Activated CD8-positive, alpha-beta memory T cell treated with anti-CD3 and anti-CD28 coated beads, Interleukin-2, amount 10 ng/mL, durations not matched to agents 7 days and 5 days (primary cell): Measurements from ENCODE around the gene MSRB1. TPM values are rescaled to one million over a fixed set of nuclear protein-coding genes. Genes with fewer than 3 reads are reported as not detected.

ENCODE experiments used
- ATAC-seq: fragments of 150-1000 bp; cut with Tn5 transposase; one replicate; pipeline ENCODE4 v1.10.0; 2021; ENCODE audit warnings: moderate library complexity
- CTCF ChIA-PET: fragments of 350-600 bp; sonication (Branson Sonifier 250); formaldehyde crosslinking; loops from one replicate; lab custom pipeline; 2021; ENCODE audit warnings: antibody characterized with exemption; lab: Charles Lee
- DNase-seq: peaks from one replicate; pipeline ENCODE4 v3.0.0-alpha.2; 2020
- H3K27ac Mint-ChIP-seq: one replicate; pipeline ENCODE4 v1.8.0; 2021; ENCODE audit warnings: mild to moderate bottlenecking, mixed read lengths
- H3K27me3 Mint-ChIP-seq: one replicate; pipeline ENCODE4 v1.8.0; 2021; ENCODE audit warnings: mixed read lengths
- H3K36me3 Mint-ChIP-seq: one replicate; pipeline ENCODE4 v1.8.0; 2021; ENCODE audit warnings: mild to moderate bottlenecking, mixed read lengths
- H3K4me1 Mint-ChIP-seq: one replicate; pipeline ENCODE4 v1.8.0; 2021; ENCODE audit warnings: mixed read lengths
- H3K4me3 Mint-ChIP-seq: one replicate; pipeline ENCODE4 v1.8.0; 2021; ENCODE audit warnings: mild to moderate bottlenecking, moderate library complexity, mixed read lengths
- H3K9me3 Mint-ChIP-seq: one replicate; pipeline ENCODE4 v1.8.0; 2022; ENCODE audit warnings: low read depth, mixed read lengths
- total RNA-seq, 2 experiments: library from RNA; stranded (reverse); gene quantifications; one replicate each; pipeline ENCODE4 v1.2.3, GENCODE V29; 2021

Gene MSRB1
- total RNA-seq, 2 experiments from 2014 or later: 14.5 to 19.8 TPM

DNA sequence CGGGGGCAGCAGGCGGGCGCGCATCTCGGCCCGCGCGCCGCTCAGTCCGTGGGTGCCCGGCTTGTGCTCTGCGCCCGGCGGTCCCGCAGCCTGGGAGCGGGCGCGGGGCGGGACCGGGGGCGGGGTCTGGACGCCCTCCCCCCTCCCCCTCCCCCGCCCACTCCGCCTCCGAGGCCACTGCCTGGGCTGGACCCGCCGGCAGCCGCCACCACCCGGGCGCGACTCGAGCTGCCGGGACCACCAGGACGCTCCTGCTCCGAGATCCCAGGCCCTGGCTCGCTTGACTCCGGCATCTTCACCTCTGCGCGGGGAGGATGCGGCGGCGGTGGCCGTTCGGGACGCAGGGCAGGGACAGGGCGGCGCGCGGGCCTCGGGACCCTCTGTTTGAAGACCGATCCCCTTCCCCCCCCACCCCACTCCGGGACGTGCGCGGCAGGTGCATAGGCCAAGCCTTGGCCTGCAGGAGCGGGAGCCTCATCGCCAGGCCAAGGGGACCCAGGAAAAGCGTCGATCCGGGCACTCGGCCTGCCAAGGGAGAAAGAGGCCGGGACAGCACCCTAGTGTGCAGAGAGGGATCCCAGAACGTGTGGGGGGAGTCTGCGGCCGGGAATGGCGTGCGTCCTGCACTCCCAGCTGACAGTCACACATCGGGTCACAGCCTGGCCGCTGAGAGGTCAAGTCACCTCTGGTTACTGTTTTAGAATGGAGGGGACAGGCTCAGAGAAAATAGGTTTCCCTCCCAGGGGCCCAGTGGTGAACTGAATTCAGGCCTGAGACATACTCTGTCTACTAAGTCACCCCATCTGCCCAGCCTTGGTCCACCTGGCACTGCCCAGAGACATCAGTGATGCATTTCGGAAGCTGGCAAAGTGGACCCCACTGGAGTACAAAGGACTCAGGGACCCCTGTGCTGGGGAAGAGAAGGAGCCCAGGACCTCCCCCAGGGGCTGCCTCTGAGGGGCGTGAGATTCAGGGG lies 24.4 kb downstream of the MSRB1 start, which contains the start of gene HS3ST6:
HS3ST6 (minus strand) TSS at position 65 of the 976 bp plus-strand sequence. CDS start 92 bp downstream, outside the sequence.
- no peaks in the 10 kb centered on the region for H3K36me3 Mint-ChIP-seq
- CTCF ChIA-PET: no interaction called here
- peaks cover 77% of the 10 kb centered on the region for H3K27me3 Mint-ChIP-seq
- DNase-seq (no peak), ATAC-seq (no peak)
- no peak within 1 kb of the TSS for H3K4me3 Mint-ChIP-seq
- H3K27ac Mint-ChIP-seq: no peak within 1 kb of the TSS
- H3K4me1 Mint-ChIP-seq: no peaks in the 10 kb centered on the region
- H3K9me3 Mint-ChIP-seq: no peaks in the 10 kb centered on the region

DNA sequence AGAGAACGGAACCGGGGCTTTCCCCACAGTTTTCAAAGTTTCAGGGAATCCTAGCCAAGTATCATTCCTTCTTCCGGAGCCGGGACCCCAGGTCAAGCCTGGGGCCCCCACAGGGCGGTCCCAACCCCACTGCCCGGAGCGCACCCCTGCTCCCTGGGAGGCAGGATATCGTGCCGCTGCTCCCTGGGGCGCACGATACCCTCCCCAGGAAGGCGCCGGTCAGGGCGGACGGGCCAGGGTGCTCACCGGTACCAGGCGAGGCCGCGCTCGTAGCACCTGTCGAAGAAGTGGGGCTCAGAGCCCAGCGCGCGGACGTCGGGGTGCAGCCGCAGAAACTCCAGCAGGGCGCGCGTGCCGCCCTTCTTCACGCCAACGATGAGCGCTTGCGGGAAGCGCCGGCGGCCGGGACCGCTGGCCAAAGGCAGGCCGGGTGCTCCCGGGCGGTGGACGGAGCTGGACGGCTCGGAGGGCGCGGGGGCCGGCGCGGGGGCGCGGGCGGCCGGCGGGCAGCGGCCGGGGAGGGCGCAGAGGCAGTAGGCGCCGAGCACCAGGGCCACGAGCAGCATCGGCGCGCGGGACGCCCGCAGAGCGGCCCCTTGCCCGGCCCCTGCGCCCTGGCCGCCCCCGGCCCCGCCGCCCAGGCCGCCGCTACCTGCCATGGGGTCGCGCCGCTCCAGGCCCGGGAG lies 25.2 kb downstream of the MSRB1 start:
- H3K27me3 Mint-ChIP-seq: peaks cover 69% of the 10 kb centered on the region
- CTCF ChIA-PET: interaction anchor here (1.4 kb wide), 1 partner anchor 11 kb away, joined by 4 read pairs; no protein-coding TSS in a partner anchor
- DNase-seq (no peak), ATAC-seq (no peak)
- H3K27ac Mint-ChIP-seq: no peak overlapping the region
- H3K36me3 Mint-ChIP-seq: no peaks in the 10 kb centered on the region
- H3K4me3 Mint-ChIP-seq: no peak overlapping the region
- H3K9me3 Mint-ChIP-seq: no peaks in the 10 kb centered on the region
- H3K4me1 Mint-ChIP-seq: no peaks in the 10 kb centered on the region

DNA sequence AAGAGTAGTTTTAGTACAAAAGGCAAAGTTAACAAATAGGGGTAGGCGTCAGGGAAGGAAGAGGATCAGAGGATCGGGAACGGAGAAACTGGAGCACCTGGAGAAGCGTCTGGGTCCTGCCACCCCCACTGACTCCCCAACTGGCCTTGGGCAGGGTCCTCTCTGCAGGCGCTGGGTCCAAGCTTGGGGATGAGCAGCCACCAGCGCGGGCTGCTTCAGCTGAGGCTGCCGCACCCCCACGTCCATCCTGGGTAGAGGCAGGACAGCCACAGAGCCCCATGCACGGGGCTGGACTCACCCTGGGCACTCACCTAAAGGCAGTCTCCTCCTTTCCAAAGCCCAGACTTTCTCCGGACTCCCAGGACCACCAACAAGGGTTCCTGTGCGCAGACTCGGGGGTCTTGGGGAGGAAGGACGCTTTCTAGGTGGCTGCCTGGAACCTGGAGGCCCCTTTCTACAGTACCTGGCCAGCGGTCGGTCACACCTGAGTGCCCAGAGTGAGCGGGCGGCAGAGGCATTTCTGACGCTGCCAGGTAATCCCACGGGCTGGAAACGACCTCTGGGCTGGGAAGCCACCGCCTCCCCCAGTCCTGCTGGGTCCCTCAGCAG lies 25.8 kb downstream of the MSRB1 start:
- Mint-ChIP-seq H3K9me3 (no peaks in the 10 kb centered on the region), H3K4me1 (no peaks in the 10 kb centered on the region), H3K27me3 (peaks cover 63% of the 10 kb centered on the region), H3K4me3 (no peak overlapping the region), H3K36me3 (no peaks in the 10 kb centered on the region), H3K27ac (no peak overlapping the region)
- CTCF ChIA-PET: interaction anchor here (1.4 kb wide), 1 partner anchor 12 kb away, joined by 4 read pairs; no protein-coding TSS in a partner anchor
- DNase-seq: no peak
- no peak for ATAC-seq

GRCh38 chr16:1916640-1916990 lies 26.4 kb downstream of the MSRB1 start:
- Mint-ChIP-seq H3K4me1 (no peaks in the 10 kb centered on the region), H3K27ac (no peak overlapping the region), H3K27me3 (peaks cover 61% of the 10 kb centered on the region), H3K9me3 (no peaks in the 10 kb centered on the region), H3K4me3 (no peak overlapping the region), H3K36me3 (no peaks in the 10 kb centered on the region)
- no peak for ATAC-seq
- DNase-seq: no peak
- CTCF ChIA-PET: interaction anchor here (1.4 kb wide), 1 partner anchor 13 kb away, joined by 4 read pairs; no protein-coding TSS in a partner anchor

- Mint-ChIP-seq H3K4me1 (no peaks in the 10 kb centered on the region), H3K27me3 (peaks cover 55% of the 10 kb centered on the region), H3K9me3 (no peaks in the 10 kb centered on the region), H3K27ac (no peak overlapping the region), H3K4me3 (no peak overlapping the region), H3K36me3 (no peaks in the 10 kb centered on the region)
- CTCF ChIA-PET: interaction anchor here (1.4 kb wide), 1 partner anchor 13 kb away, joined by 4 read pairs; no protein-coding TSS in a partner anchor
- no peak for DNase-seq
- no peak for ATAC-seq
Observed at GRCh38 chr16:1915732-1916639, 27.0 kb downstream of the MSRB1 start.

DNA sequence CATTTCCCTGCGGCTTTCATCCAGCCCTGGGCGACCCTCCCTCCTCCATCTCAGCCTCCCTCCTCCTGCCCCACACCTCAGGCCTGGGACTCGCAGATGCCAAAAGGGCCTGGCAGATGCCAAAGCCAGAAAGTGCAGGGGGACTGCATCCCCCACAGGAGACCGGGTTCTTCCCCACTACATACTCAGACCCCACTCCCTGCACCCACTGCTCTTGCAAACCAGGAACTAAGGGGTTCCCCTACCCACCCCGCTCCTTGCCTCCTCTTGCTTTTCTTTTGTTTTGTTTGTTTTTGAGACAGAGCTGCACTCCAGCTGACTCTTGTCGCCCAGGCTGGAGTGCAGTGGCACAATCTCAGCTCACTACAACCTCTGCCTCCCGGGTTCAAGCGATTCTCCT lies 28.0 kb downstream of the MSRB1 start:
- no peak overlapping the region for H3K27ac Mint-ChIP-seq
- no peak for ATAC-seq
- no peak overlapping the region for H3K4me3 Mint-ChIP-seq
- no peaks in the 10 kb centered on the region for H3K9me3 Mint-ChIP-seq
- H3K4me1 Mint-ChIP-seq: no peaks in the 10 kb centered on the region
- CTCF ChIA-PET: no interaction called here
- DNase-seq: no peak
- H3K36me3 Mint-ChIP-seq: no peaks in the 10 kb centered on the region
- peaks cover 46% of the 10 kb centered on the region for H3K27me3 Mint-ChIP-seq

- Mint-ChIP-seq H3K27me3 (peaks cover 39% of the 10 kb centered on the region), H3K4me1 (no peaks in the 10 kb centered on the region), H3K36me3 (no peaks in the 10 kb centered on the region), H3K4me3 (no peak overlapping the region), H3K9me3 (no peaks in the 10 kb centered on the region), H3K27ac (no peak overlapping the region)
- ATAC-seq (no peak), DNase-seq (no peak)
- CTCF ChIA-PET: no interaction called here
Observed at GRCh38 chr16:1914084-1914608, 28.9 kb downstream of the MSRB1 start.

DNA sequence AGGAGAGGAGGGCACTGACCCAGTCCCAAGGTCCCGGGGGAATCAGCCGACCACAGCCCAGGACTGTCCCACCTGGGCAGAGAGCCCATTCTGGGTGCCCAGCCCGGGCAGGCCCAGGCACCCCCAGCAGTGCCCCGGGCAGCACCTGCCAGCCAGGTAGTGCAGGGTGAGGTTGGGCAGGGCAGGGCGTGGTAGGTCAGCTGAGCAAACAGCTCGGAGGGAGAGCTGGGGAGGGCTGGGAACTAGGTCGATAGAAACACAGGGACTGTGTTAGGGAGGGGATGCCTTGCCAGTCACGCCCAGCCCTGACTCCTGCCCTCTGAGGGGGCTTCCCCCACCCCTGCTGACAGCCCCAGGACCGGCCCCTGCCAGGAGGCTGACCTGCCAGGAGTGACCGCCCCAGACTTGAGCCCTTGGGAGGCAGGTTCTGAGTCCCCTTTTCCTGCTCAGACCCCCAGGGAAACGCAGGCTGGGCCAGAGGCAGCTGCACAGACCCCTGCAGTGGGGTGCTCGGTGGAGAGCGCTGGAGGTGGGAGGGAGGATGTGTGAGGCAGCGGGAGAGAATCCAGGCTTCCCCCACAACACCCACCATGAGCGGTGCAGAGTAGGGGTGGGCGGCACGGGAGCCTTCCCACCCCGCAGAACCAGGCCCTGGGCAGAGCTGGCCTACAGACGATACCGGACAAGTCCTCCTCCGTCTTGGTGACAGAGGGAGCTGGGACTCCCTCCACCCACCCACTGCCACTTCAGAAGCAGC lies 29.5 kb downstream of the MSRB1 start:
- DNase-seq (no peak), ATAC-seq (no peak)
- no peak overlapping the region for H3K4me3 Mint-ChIP-seq
- CTCF ChIA-PET: no interaction called here
- H3K36me3 Mint-ChIP-seq: no peaks in the 10 kb centered on the region
- peaks cover 37% of the 10 kb centered on the region for H3K27me3 Mint-ChIP-seq
- no peak overlapping the region for H3K27ac Mint-ChIP-seq
- no peaks in the 10 kb centered on the region for H3K9me3 Mint-ChIP-seq
- H3K4me1 Mint-ChIP-seq: no peaks in the 10 kb centered on the region

- Mint-ChIP-seq H3K9me3 (no peaks in the 10 kb centered on the region), H3K4me3 (no peak overlapping the region), H3K27me3 (peaks cover 35% of the 10 kb centered on the region), H3K4me1 (no peaks in the 10 kb centered on the region), H3K36me3 (no peaks in the 10 kb centered on the region), H3K27ac (no peak overlapping the region)
- CTCF ChIA-PET: no interaction called here
- ATAC-seq (no peak), DNase-seq (no peak)
Observed at GRCh38 chr16:1912215-1912543, 30.8 kb downstream of the MSRB1 start.

DNA sequence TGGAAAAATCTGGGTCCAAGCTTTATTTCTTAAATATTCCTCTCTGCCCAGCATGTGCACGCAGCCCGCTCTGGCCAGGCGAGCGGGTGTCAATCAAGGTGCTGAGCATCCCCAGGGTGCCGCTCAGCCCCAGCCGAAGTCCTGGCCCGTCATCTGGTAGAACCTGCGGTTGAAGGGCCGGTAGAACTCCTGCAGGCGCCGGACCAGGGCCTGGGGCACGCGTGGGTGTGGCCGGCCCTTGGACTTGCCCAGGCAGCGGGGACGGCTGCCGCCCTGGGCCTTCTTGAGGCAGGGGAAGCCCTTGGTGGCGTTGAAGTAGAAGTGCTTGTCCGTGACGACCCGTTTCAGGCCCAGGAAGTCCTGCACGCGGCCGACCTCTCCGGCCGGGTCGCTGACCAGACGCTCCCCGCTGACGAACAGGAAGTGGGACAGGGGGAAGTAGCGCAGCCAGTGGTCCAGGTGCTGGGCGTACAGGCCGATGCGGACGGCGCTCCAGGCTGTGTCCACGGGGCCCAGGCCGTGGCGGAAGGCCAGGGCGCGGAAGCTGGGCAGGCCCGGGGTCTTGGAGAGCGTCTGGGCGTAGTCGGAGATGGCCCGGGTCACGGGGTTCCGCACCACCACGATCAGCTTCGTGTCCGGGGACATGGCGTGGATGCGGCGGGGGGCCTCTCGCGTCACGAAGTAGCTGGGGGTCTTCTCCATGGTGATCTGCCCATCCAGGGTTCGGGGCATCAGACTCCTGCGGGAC lies 31.4 kb downstream of the MSRB1 start:
- ATAC-seq (no peak), DNase-seq (no peak)
- CTCF ChIA-PET: interaction anchor here (0.7 kb wide), 1 partner anchor 18 kb away, joined by 4 read pairs; no protein-coding TSS in a partner anchor
- peaks cover 30% of the 10 kb centered on the region for H3K27me3 Mint-ChIP-seq
- H3K27ac Mint-ChIP-seq: no peak overlapping the region
- H3K4me3 Mint-ChIP-seq: no peak overlapping the region
- H3K36me3 Mint-ChIP-seq: no peaks in the 10 kb centered on the region
- no peaks in the 10 kb centered on the region for H3K9me3 Mint-ChIP-seq
- H3K4me1 Mint-ChIP-seq: no peaks in the 10 kb centered on the region

GRCh38 chr16:1909561-1910231 lies 33.3 kb downstream of the MSRB1 start:
- H3K27ac Mint-ChIP-seq: no peak overlapping the region
- peaks cover 13% of the 10 kb centered on the region for H3K27me3 Mint-ChIP-seq
- H3K4me1 Mint-ChIP-seq: no peaks in the 10 kb centered on the region
- CTCF ChIA-PET: no interaction called here
- H3K9me3 Mint-ChIP-seq: no peaks in the 10 kb centered on the region
- DNase-seq (no peak), ATAC-seq (no peak)
- no peaks in the 10 kb centered on the region for H3K36me3 Mint-ChIP-seq
- H3K4me3 Mint-ChIP-seq: no peak overlapping the region
